Activated naive CD8-positive, alpha-beta T cell treated with anti-CD3 and anti-CD28 coated beads for 36 hours (primary cell): ENCODE data around the gene CCDC106. TPM values are rescaled to one million over a fixed set of nuclear protein-coding genes. Genes with fewer than 3 reads are reported as not detected.

ENCODE experiments used
- DNase-seq: peaks from one replicate; pipeline ENCODE4 v3.0.0; 2021
- H3K27ac Mint-ChIP-seq: one replicate; pipeline ENCODE4 v1.8.0; 2022; ENCODE audit warnings: mild to moderate bottlenecking, moderate library complexity, mixed read lengths
- H3K27me3 Mint-ChIP-seq: one replicate; pipeline ENCODE4 v1.8.0; 2022; ENCODE audit warnings: mild to moderate bottlenecking, mixed read lengths
- H3K36me3 Mint-ChIP-seq: one replicate; pipeline ENCODE4 v1.8.0; 2021; ENCODE audit warnings: mild to moderate bottlenecking, mixed read lengths
- H3K4me1 Mint-ChIP-seq: one replicate; pipeline ENCODE4 v1.8.0; 2021; ENCODE audit warnings: mixed read lengths
- H3K4me3 Mint-ChIP-seq: one replicate; pipeline ENCODE4 v1.8.0; 2022; ENCODE audit warnings: mild to moderate bottlenecking, moderate library complexity, mixed read lengths
- H3K9me3 Mint-ChIP-seq: one replicate; pipeline ENCODE4 v1.8.0; 2022; ENCODE audit warnings: mixed read lengths
- total RNA-seq, 2 experiments: library from RNA; stranded (reverse); gene quantifications; one replicate each; pipeline ENCODE4 v1.2.3, GENCODE V29; 2021

Gene CCDC106
- total RNA-seq, 2 experiments from 2014 or later = 10.9 to 12.0 TPM

DNA sequence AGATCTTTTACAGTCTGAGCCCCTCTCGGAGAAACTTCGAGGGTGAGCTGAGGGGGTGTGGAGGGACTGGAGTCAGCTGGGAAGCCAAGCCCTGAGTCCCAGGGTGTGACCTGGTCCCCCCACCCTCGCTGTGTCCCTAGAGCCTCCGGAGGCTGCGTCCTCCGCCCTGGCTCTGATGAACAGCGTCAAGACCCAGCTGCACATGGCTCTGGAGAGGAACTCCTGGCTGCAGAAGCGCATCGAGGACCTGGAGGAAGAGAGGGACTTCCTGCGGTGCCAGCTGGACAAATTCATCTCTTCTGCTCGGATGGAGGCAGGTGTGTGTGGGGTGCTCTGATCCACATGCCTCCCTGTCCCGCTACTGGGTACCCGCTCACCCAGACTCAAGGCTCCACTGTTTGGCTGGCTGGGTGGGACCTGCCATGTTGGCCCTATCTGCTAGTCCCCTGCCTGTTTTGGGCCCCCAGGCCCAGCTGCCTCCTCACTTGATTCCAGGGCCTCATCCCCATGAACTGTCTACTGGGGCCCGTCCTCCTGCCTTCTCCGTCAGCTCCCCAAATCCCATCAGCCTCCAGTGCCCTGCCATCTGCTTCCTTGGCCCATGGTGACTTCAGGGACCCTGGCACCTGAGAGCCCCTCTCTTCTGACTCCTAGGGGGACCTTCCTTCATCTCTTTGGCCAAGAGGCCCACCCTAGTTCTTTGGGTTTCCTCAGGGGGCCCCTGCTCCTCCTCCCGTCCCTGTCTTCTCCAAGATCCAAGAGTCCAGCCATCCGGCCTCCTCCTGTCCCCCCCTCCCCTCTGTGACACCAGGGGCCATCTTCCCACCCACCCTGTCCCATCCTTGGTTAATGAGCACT is 1.5 kb downstream of the CCDC106 start:
- H3K9me3 Mint-ChIP-seq = no peaks in the 10 kb centered on the region
- H3K27me3 Mint-ChIP-seq = peaks cover 5% of the 10 kb centered on the region
- H3K4me1 Mint-ChIP-seq = peaks cover 41% of the 10 kb centered on the region
- H3K4me3 Mint-ChIP-seq = peak overlapping the region; percentile 82
- peak overlapping the region; percentile 88 for H3K27ac Mint-ChIP-seq
- no peak for DNase-seq
- peaks cover 30% of the 10 kb centered on the region for H3K36me3 Mint-ChIP-seq

DNA sequence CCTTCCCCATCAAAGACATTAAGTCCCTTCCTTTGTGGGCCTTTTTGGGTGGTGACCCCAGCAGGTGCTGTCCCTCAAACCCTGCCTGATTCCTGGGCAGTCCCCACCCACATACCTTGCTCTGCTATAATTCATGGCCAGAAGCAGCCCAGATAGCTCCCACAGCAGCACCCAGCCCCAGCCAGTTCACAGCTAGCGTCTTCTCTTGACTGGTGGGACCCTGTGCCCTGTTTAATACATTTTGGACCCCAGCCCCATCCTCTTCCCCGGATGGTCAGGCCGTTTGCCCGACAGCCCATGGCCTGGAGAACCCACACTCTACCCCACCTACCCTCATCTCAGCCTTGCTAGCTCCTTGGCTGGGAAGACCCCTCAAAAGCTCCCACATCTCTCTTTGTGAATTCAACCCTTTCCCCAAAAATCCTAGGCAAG is 2.1 kb downstream of the CCDC106 start:
- Mint-ChIP-seq H3K4me3 (peak overlapping the region; percentile 57), H3K9me3 (no peaks in the 10 kb centered on the region), H3K4me1 (peaks cover 40% of the 10 kb centered on the region), H3K27me3 (peaks cover 5% of the 10 kb centered on the region), H3K27ac (peak overlapping the region; percentile 70), H3K36me3 (peaks cover 26% of the 10 kb centered on the region)
- DNase-seq = no peak

DNA sequence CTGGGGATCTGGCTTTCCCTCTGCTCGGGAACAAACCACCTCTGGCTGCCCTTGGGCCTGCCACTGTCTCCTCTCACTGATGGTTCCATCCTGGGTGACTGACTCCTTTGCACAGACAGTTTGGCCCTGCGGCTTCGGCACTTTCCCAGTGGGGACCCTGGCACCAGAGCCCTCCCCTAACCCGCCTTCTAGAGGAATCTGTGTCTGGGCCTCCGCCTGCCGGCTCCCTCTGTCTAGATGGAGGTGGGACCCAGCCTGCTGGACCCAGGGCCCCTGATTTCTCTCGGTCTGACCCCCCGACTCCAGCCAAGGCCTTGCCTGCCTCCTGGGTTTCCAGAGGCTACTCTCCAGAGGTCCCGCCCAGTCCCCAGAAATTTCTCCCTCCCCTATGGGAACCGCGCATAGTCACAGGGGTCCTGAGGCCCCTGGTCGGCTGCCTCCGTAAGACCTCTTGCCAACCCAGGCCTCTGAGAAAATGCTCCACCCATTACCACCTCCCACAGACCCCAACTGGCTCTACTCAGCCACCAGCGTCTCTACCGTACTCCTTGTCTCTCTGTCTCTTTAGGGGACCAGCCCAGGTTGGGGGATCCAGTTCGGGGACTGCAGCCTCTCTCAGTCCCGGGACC is 2.7 kb downstream of the CCDC106 start:
- H3K9me3 Mint-ChIP-seq = no peaks in the 10 kb centered on the region
- no peak for DNase-seq
- H3K27me3 Mint-ChIP-seq = peaks cover 5% of the 10 kb centered on the region
- peak overlapping the region; percentile 57 for H3K4me3 Mint-ChIP-seq
- peaks cover 25% of the 10 kb centered on the region for H3K36me3 Mint-ChIP-seq
- peak overlapping the region; percentile 70 for H3K27ac Mint-ChIP-seq
- H3K4me1 Mint-ChIP-seq = peaks cover 34% of the 10 kb centered on the region

GRCh38 chr19:55651236-55651635 is 3.2 kb downstream of the CCDC106 start:
- Mint-ChIP-seq H3K36me3 (peaks cover 28% of the 10 kb centered on the region), H3K9me3 (no peaks in the 10 kb centered on the region), H3K4me1 (peaks cover 34% of the 10 kb centered on the region), H3K27me3 (peaks cover 5% of the 10 kb centered on the region), H3K27ac (no peak overlapping the region), H3K4me3 (no peak overlapping the region)
- no peak for DNase-seq

DNA sequence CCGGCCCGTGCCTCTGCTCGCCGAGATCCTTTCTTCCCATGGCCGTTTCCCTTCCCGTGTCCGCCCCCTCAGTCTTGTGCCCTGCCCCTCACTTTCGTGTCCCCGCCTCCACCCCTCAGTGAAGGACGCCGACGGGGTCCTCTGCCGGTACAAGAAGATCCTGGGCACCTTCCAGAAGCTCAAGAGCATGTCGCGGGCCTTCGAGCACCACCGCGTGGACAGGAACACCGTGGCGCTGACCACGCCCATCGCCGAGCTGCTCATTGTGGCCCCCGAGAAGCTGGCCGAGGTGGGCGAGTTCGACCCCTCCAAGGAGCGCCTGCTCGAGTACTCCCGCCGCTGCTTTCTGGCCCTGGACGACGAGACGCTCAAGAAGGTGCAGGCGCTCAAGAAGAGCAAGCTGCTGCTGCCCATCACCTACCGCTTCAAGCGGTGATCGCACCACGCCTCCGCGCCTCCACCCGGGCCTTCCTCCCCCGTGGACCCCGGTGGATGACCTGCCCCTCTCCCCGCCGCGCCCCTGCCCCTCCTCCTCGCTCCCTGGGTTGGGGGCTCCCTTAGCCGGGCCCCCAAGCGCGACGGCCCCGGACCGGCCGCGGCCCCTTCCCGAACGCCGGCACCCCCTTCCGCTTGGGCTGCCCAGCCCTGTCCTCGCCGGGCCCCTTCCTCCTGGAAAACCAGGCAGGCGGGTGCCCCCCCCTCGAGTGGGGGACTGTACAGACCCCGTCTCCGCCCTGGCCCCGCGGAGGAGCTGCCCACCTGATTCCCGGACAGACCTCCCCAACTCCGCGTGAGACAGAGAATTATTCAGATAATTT is 4.5 kb downstream of the CCDC106 start:
- no peak for DNase-seq
- H3K36me3 Mint-ChIP-seq = peaks cover 34% of the 10 kb centered on the region
- peak overlapping the region; percentile 19 for H3K27ac Mint-ChIP-seq
- peaks cover 5% of the 10 kb centered on the region for H3K27me3 Mint-ChIP-seq
- H3K4me1 Mint-ChIP-seq = peaks cover 32% of the 10 kb centered on the region
- no peaks in the 10 kb centered on the region for H3K9me3 Mint-ChIP-seq
- peak overlapping the region; percentile 43 for H3K4me3 Mint-ChIP-seq

GRCh38 chr19:55653651-55654322 is 5.8 kb downstream of the CCDC106 start:
- peak overlapping the region; percentile 85 for H3K4me3 Mint-ChIP-seq
- H3K27me3 Mint-ChIP-seq = peaks cover 5% of the 10 kb centered on the region
- H3K9me3 Mint-ChIP-seq = no peaks in the 10 kb centered on the region
- H3K4me1 Mint-ChIP-seq = peaks cover 36% of the 10 kb centered on the region
- peak overlapping the region; percentile 95 for H3K27ac Mint-ChIP-seq
- peaks cover 40% of the 10 kb centered on the region for H3K36me3 Mint-ChIP-seq
- peak; percentile 94 for DNase-seq

GRCh38 chr19:55654323-55654867 is 6.4 kb downstream of the CCDC106 start:
- DNase-seq = peak; percentile 98
- Mint-ChIP-seq H3K27ac (peak overlapping the region; percentile 95), H3K9me3 (no peaks in the 10 kb centered on the region), H3K4me1 (peaks cover 33% of the 10 kb centered on the region), H3K27me3 (peaks cover 5% of the 10 kb centered on the region), H3K36me3 (peaks cover 41% of the 10 kb centered on the region), H3K4me3 (peak overlapping the region; percentile 85)

DNA sequence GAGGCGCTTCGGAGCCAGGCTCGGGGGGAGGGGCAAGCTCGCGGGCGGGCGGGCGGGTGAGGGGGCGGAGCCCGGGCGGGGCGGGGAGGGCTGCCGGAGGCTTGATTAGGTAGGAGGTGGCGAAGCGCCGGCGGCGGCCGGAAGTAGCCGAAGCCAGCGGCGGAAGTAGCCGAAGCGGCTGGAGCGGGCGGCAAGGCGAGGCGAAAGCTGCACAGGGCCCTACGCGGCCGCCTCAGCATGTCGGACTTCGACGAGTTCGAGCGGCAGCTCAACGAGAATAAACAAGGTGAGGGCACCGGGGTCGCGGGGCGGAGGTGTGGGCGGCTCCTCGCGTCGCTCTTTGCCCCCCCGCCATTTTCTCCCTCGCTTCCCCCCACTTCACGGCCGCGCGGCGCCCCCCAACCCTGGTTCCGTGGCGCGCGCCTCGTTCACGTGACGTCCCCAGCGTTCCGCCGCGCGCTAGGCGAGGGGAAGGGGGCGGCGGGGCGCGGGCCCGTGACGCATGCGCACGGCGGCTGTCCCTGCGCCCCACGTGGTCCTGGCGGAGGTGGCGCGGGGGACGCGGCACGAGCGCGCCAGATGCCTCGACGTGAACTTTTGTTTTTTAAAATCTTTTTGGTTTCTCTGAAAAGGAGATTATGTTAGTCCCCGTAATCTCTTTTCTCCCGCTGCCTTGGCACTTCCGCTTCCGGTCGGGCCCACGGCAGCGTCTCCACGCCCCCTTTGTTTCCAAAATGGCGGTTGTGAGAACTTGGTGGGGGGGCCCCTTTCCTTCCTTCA is 7.0 kb downstream of the CCDC106 start, which contains the start of gene U2AF2:
U2AF2 (plus strand) TSS at position 168 of the 780 bp plus-strand sequence; CDS start at position 238, 70 bp downstream.
- peak; percentile 94 for DNase-seq
- Mint-ChIP-seq H3K4me3 (peak within 1 kb of the TSS; percentile 85), H3K27me3 (peaks cover 5% of the 10 kb centered on the region), H3K27ac (peak within 1 kb of the TSS; percentile 95), H3K4me1 (peaks cover 28% of the 10 kb centered on the region), H3K9me3 (no peaks in the 10 kb centered on the region), H3K36me3 (peaks cover 40% of the 10 kb centered on the region)

- Mint-ChIP-seq H3K9me3 (no peaks in the 10 kb centered on the region), H3K4me3 (peak overlapping the region; percentile 85), H3K27me3 (peaks cover 5% of the 10 kb centered on the region)
Observed at GRCh38 chr19:55655648-55656040, 7.6 kb downstream of the CCDC106 start.

DNA sequence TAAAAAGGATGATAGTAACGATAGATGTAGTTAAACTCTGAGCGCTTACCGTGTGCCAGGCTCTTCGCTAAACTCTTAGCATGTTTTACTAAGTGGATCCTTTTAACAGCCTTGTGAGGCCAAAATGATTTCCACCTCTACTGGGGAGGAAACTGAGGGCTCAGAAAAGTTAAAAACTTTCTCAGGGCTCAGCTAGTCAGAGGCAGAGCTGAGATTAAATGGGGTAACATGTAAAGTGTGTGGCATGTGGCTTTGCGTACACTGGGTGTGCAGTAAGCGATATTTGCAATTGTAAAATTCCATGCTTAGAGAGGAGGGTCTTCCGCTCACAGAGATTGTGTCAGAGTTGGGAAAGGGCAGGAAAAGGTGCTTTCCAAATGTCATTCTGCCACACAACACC is 8.5 kb downstream of the CCDC106 start:
- peaks cover 5% of the 10 kb centered on the region for H3K27me3 Mint-ChIP-seq
- H3K4me3 Mint-ChIP-seq = peak overlapping the region; percentile 85
- H3K9me3 Mint-ChIP-seq = no peaks in the 10 kb centered on the region
- H3K27ac Mint-ChIP-seq = peak overlapping the region; percentile 95
- DNase-seq = no peak
- peaks cover 26% of the 10 kb centered on the region for H3K4me1 Mint-ChIP-seq
- H3K36me3 Mint-ChIP-seq = peaks cover 39% of the 10 kb centered on the region

More at GRCh38 chr19:55655648-55656040, 7.6 kb downstream of the CCDC106 start:
- Mint-ChIP-seq H3K27ac (peak overlapping the region; percentile 95), H3K4me1 (peaks cover 26% of the 10 kb centered on the region), H3K36me3 (peaks cover 40% of the 10 kb centered on the region)
- no peak for DNase-seq

GRCh38 chr19:55656988-55657747 is 9.2 kb downstream of the CCDC106 start:
- Mint-ChIP-seq H3K9me3 (no peaks in the 10 kb centered on the region), H3K36me3 (peaks cover 42% of the 10 kb centered on the region), H3K4me3 (peak overlapping the region; percentile 85), H3K4me1 (peaks cover 30% of the 10 kb centered on the region), H3K27ac (peak overlapping the region; percentile 95), H3K27me3 (peaks cover 5% of the 10 kb centered on the region)
- DNase-seq = no peak

DNA sequence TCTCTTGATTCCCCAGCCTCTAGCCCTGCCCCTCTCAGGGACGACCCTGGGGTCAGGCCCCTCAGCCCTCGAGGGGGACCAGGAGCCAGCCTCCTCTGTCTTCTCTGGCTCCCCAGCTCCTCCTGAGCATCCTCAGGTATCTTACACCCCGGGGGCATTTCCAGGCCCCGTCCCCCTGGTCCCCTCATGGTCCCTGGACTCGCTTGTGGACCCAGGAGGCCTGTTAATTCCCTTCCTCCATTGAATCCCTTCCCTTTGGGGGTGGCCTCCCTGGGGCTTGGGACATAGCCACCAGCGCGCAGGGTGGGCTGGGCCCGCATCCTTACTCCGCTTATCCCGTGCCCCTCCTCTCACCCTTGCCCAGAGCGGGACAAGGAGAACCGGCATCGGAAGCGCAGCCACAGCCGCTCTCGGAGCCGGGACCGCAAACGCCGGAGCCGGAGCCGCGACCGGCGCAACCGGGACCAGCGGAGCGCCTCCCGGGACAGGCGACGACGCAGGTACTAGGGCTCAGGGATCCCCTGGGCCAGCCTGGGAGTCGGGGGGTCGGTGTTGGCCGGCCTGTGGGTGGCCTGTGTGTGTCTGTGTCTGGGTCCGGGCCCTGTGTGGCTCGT is 10.9 kb downstream of the CCDC106 start:
- no peaks in the 10 kb centered on the region for H3K9me3 Mint-ChIP-seq
- no peak for DNase-seq
- peaks cover 2% of the 10 kb centered on the region for H3K27me3 Mint-ChIP-seq
- H3K27ac Mint-ChIP-seq = peak overlapping the region; percentile 79
- H3K4me1 Mint-ChIP-seq = peaks cover 35% of the 10 kb centered on the region
- no peak overlapping the region for H3K4me3 Mint-ChIP-seq
- peaks cover 54% of the 10 kb centered on the region for H3K36me3 Mint-ChIP-seq
